H1 (cell line): Measurements from ENCODE around the gene FRMD4A. TPM values are rescaled to one million over a fixed set of nuclear protein-coding genes. Genes with fewer than 3 reads are reported as not detected.

ENCODE experiments used
- CTCF ChIA-PET: fragments of 300-600 bp; sonication (Branson Sonifier 250); formaldehyde crosslinking; loops from one replicate; lab custom pipeline; 2021; ENCODE audit not compliant: partially characterized antibody; lab: Charles Lee
- POLR2A ChIA-PET: fragments of 300-600 bp; sonication (Branson Sonifier 250); formaldehyde crosslinking; loops from one replicate; lab custom pipeline; 2021; ENCODE audit warnings: inconsistent platforms; ENCODE audit not compliant: partially characterized antibody; lab: Charles Lee
- DNase-seq, 2 experiments: peaks; one replicate each; pipeline versions ENCODE4 v3.0.0 to v3.0.0-alpha.2; 2010 to 2022; ENCODE audit warnings: low spot score in 2 of 2, low read depth in 1 of 2, mixed read lengths in 1 of 2
- FAIRE-seq: peaks from 2 replicates; lab custom pipeline; 2011; peaks lifted over from hg19 to GRCh38; lab: Jason Lieb, UNC
- H2AFZ ChIP-seq: 2 replicates; pipeline ENCODE4 v1.8.1; 2012; ENCODE audit warnings: low read length, inconsistent platforms
- H2AK5ac ChIP-seq: 2 replicates; pipeline ENCODE4 v1.6.1; 2013; ENCODE audit warnings: low read depth, low read length
- H2BK120ac ChIP-seq: replicated peaks from 2 replicates; pipeline ENCODE3; 2013; ENCODE audit warnings: low read depth, low read length, inconsistent platforms
- H2BK12ac ChIP-seq: 2 replicates; pipeline ENCODE4 v1.6.1; 2013; ENCODE audit warnings: low read depth, low read length
- H2BK15ac ChIP-seq: 2 replicates; pipeline ENCODE4 v1.6.1; 2013; ENCODE audit warnings: low read length
- H2BK20ac ChIP-seq: 2 replicates; pipeline ENCODE4 v1.6.1; 2013; ENCODE audit warnings: low read length
- H2BK5ac ChIP-seq: 2 replicates; pipeline ENCODE4 v1.6.1; 2013; ENCODE audit warnings: low read depth, low read length
- H3K14ac ChIP-seq: 2 replicates; pipeline ENCODE4 v1.6.1; 2013; ENCODE audit warnings: inconsistent platforms; ENCODE audit not compliant: insufficient read length
- H3K18ac ChIP-seq: 2 replicates; pipeline ENCODE4 v1.6.1; 2013; ENCODE audit warnings: low read length; ENCODE audit errors: extremely low read depth
- H3K23ac ChIP-seq: 2 replicates; pipeline ENCODE4 v1.6.1; 2013; ENCODE audit warnings: inconsistent platforms; ENCODE audit not compliant: insufficient read length
- H3K23me2 ChIP-seq: 2 replicates; pipeline ENCODE4 v1.6.1; 2013; ENCODE audit warnings: low read depth, low read length
- H3K27ac ChIP-seq: 2 replicates; pipeline ENCODE4 v1.6.1; 2011; ENCODE audit warnings: low read depth, low read length, inconsistent platforms
- H3K27me3 ChIP-seq, 4 experiments: replicated peaks in 1 of 4; 1 replicate in 1 of 4; 2 replicates in 3 of 4; pipeline versions ENCODE4 v1.6.1 to v1.8.1; 2011 to 2013; ENCODE audit warnings: low read length in 3 of 4, mild to moderate bottlenecking in 3 of 4, inconsistent platforms in 2 of 4, mixed read lengths in 2 of 4, moderate library complexity in 1 of 4; ENCODE audit not compliant: control insufficient read depth in 3 of 4, insufficient read depth in 3 of 4; ENCODE audit errors: extremely low read depth in 1 of 4
- H3K36me3 ChIP-seq, 4 experiments: 2 replicates each; pipeline versions ENCODE4 v1.6.1 to v1.8.1; 2011 to 2013; ENCODE audit warnings: mild to moderate bottlenecking in 4 of 4, low read length in 3 of 4, moderate library complexity in 2 of 4, control low read depth in 1 of 4, inconsistent platforms in 1 of 4; ENCODE audit not compliant: insufficient read depth in 4 of 4, control insufficient read depth in 2 of 4
- H3K4ac ChIP-seq: replicated peaks from 2 replicates; pipeline ENCODE3; 2013; ENCODE audit warnings: low read length, low read depth, mixed read lengths, inconsistent platforms; ENCODE audit not compliant: insufficient read length
- H3K4me1 ChIP-seq, 4 experiments: replicated peaks in 1 of 4; 1 replicate in 1 of 4; 2 replicates in 3 of 4; pipeline versions ENCODE4 v1.6.1 to v1.8.1; 2011 to 2013; ENCODE audit warnings: low read length in 3 of 4, inconsistent platforms in 2 of 4, mixed read lengths in 1 of 4; ENCODE audit not compliant: insufficient read depth in 4 of 4, control insufficient read depth in 3 of 4
- H3K4me2 ChIP-seq, 2 experiments: 2 replicates each; pipeline versions ENCODE4 v1.6.1 to v1.8.1; 2011 to 2013; ENCODE audit warnings: low read depth in 2 of 2, low read length in 2 of 2, control low read depth in 1 of 2, inconsistent platforms in 1 of 2, mild to moderate bottlenecking in 1 of 2; ENCODE audit not compliant: insufficient read depth in 1 of 2
- H3K4me3 ChIP-seq, 4 experiments: fragments of 200-600, 300-600 bp in 1 of 4; sonication (generic), shearing (Covaris generic), sonication (Bioruptor Twin) in 1 of 4; 2 replicates each; pipeline versions ENCODE4 v1.5.1 to v1.8.1; 2011 to 2016; ENCODE audit warnings: low read length in 4 of 4, low read depth in 3 of 4, control low read depth in 2 of 4, inconsistent platforms in 2 of 4, mild to moderate bottlenecking in 2 of 4, mixed read lengths in 1 of 4, moderate library complexity in 1 of 4; ENCODE audit not compliant: insufficient read depth in 2 of 4; ENCODE audit errors: extremely low read depth in 1 of 4
- H3K56ac ChIP-seq: replicated peaks from 2 replicates; pipeline ENCODE3; 2013; ENCODE audit warnings: low read depth, mild to moderate bottlenecking, mixed read lengths, low read length, inconsistent platforms; ENCODE audit not compliant: insufficient read length
- H3K79me1 ChIP-seq: 2 replicates; pipeline ENCODE4 v1.6.1; 2013; ENCODE audit warnings: low read depth, low read length, control low read depth
- H3K79me2 ChIP-seq, 2 experiments: 2 replicates each; pipeline versions ENCODE4 v1.6.1 to v1.8.1; 2012 to 2013; ENCODE audit warnings: low read length in 2 of 2, mild to moderate bottlenecking in 2 of 2, inconsistent platforms in 1 of 2; ENCODE audit not compliant: insufficient read depth in 2 of 2, control insufficient read depth in 1 of 2
- H3K9ac ChIP-seq, 4 experiments: replicated peaks in 1 of 4; 1 replicate in 1 of 4; 2 replicates in 3 of 4; pipeline versions ENCODE4 v1.6.1 to v1.8.1; 2011 to 2013; ENCODE audit warnings: low read depth in 3 of 4, low read length in 3 of 4, control low read depth in 2 of 4, mild to moderate bottlenecking in 2 of 4, moderate library complexity in 2 of 4, inconsistent platforms in 1 of 4; ENCODE audit errors: extremely low read depth in 1 of 4
- H3K9me3 ChIP-seq, 2 experiments: 2 replicates each; pipeline versions ENCODE4 v1.6.1 to v1.8.1; 2012 to 2013; ENCODE audit warnings: mild to moderate bottlenecking in 2 of 2, moderate library complexity in 2 of 2, control low read depth in 1 of 2, inconsistent platforms in 1 of 2, low read depth in 1 of 2, low read length in 1 of 2, mixed read lengths in 1 of 2; ENCODE audit not compliant: insufficient read depth in 2 of 2
- H4K20me1 ChIP-seq, 2 experiments: replicated peaks in 1 of 2; 2 replicates each; pipeline versions ENCODE3 to v1.8.1; 2011 to 2013; ENCODE audit warnings: inconsistent platforms in 2 of 2, low read length in 2 of 2, mild to moderate bottlenecking in 1 of 2; ENCODE audit not compliant: insufficient read depth in 2 of 2, control insufficient read depth in 1 of 2
- H4K5ac ChIP-seq: 2 replicates; pipeline ENCODE4 v1.6.1; 2013; ENCODE audit warnings: low read length, low read depth, mixed read lengths, inconsistent platforms; ENCODE audit not compliant: insufficient read length
- H4K8ac ChIP-seq: 2 replicates; pipeline ENCODE4 v1.8.0; 2013; ENCODE audit warnings: mild to moderate bottlenecking, moderate library complexity, low read length, inconsistent platforms; ENCODE audit not compliant: insufficient read depth; ENCODE audit errors: extremely low read depth
- H4K91ac ChIP-seq: replicated peaks from 2 replicates; pipeline ENCODE3; 2013; ENCODE audit warnings: low read length, mixed read lengths, inconsistent platforms; ENCODE audit not compliant: insufficient read length
- WGBS, 2 experiments: shearing (Covaris generic) in 1 of 2; methylation state at CpG; one replicate each; pipeline versions ENCODE4 v1.1.6 to v1.1.7; 2013 to 2015; ENCODE audit warnings: low lambda C conversion rate in 2 of 2, mixed read lengths in 2 of 2, inconsistent platforms in 1 of 2, low coverage in 1 of 2, missing lambda C conversion rate in 1 of 2; ENCODE audit not compliant: insufficient replicate concordance in 2 of 2, insufficient coverage in 1 of 2, insufficient read length in 1 of 2; ENCODE audit errors: extremely low coverage in 1 of 2, missing lambda C conversion rate in 1 of 2; 5-methylcytosine and 5-hydroxymethylcytosine counted together
- polyA plus RNA-seq, 7 experiments: library from polyadenylated mRNA; depleted of rRNA in 3 of 7; stranded (reverse) in 5 of 7; unstranded in 2 of 7; fragments of >200 nt in 5 of 7; fragments of 200-250 nt in 2 of 7; gene quantifications; 1 replicate in 5 of 7; 2 replicates in 1 of 7; 4 replicates in 1 of 7; pipeline versions ENCODE4 v1.2.1 to v1.2.3, GENCODE V29; 2011 to 2013; ENCODE audit warnings: missing spikeins in 2 of 7, mixed read lengths in 2 of 7
- total RNA-seq: library from RNA; stranded (reverse); fragmentation: NEBNext Ultra II Directional; extraction: Animal tissue kit (Norgen Biotek cat#: 25700); gene quantifications from 2 replicates; pipeline ENCODE4 v1.2.1, GENCODE V29; 2021

Gene FRMD4A
- total and polyA plus RNA-seq, 2 of the 8 experiments (the other 6 are each of a cell fraction or from before 2014, with no cell fraction given) = 38.6 to 39.6 TPM

DNA sequence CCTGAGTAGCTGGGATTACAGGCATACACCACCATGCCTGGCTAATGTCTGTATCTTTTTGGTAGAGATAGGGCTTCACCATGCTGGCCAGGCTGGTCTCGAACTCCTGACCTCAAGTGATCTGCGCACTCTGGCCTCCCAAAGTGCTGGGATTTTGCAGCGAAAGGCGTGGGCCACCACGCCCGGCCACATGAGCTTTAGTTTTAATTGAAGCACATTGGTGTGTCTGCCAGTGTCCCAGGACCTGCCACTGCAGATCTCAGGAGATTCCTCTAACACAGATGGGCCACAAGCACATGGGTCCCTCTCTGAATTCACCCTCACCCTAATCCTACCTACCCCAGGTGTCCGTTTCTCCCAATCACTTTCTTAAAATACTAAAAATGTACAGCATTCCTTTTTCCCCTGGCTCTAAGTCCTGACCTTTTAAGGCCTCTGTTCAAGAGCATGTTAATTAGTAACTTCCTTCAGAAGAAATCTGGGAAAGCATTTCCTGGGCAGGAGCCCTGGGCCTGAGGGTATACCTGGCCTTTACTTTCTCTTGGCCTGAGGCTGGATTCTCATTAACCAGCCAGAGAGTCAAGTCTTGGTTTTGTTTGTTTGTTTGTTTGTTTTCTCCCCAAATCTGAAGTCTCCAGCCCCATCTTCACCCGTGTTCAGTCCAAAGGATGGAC lies 661.4 kb downstream of the FRMD4A start:
- H3K79me2 ChIP-seq = no peaks in the 10 kb centered on the region
- no peak overlapping the region for H3K4me3 ChIP-seq
- H4K8ac ChIP-seq = no peak overlapping the region; the same call in 1 of the 2 replicates
- no peak overlapping the region for H3K18ac ChIP-seq
- no peak for DNase-seq
- no peak overlapping the region for H3K23ac ChIP-seq
- no peak overlapping the region for H2BK20ac ChIP-seq
- no peaks in the 10 kb centered on the region for H3K27me3 ChIP-seq
- no peaks in the 10 kb centered on the region for H3K79me1 ChIP-seq
- H2AFZ ChIP-seq = no peak overlapping the region
- no peak for FAIRE-seq
- no peak overlapping the region for H2BK120ac ChIP-seq
- H3K9ac ChIP-seq = no peak overlapping the region
- peaks cover 2 to 17% (median 7%) of the 10 kb centered on the region in 4 experiments; a peak in 5 of 8 replicates for H3K36me3 ChIP-seq
- no peak overlapping the region; the same call in 1 of the 2 replicates for H3K27ac ChIP-seq
- no peak overlapping the region for H2AK5ac ChIP-seq
- no peak overlapping the region for H4K91ac ChIP-seq
- no peaks in the 10 kb centered on the region for H3K23me2 ChIP-seq
- H2BK12ac ChIP-seq = no peak overlapping the region
- peaks cover 3 to 11% (median 10%) of the 10 kb centered on the region in 4 experiments for H3K4me1 ChIP-seq
- CTCF ChIA-PET = interaction anchor here (1.2 to 1.7 kb wide), 2 partner anchors 10 to 107 kb away, joined by 5 to 6 read pairs; no protein-coding TSS in a partner anchor
- H3K14ac ChIP-seq = no peak overlapping the region
- H3K9me3 ChIP-seq = no peaks in the 10 kb centered on the region
- WGBS, 2 experiments = 84% methylated on average over 8 of the region's 8 CpGs; no CpG with 5 or more reads in 1 of the 2 experiments
- POLR2A ChIA-PET = interaction anchor here (1.1 kb wide), 1 partner anchor 12 kb away, joined by 3 read pairs; no protein-coding TSS in a partner anchor
- H3K4me2 ChIP-seq = no peak overlapping the region
- no peak overlapping the region for H2BK5ac ChIP-seq
- no peak overlapping the region for H3K56ac ChIP-seq
- no peak overlapping the region for H3K4ac ChIP-seq
- H2BK15ac ChIP-seq = no peak overlapping the region
- H4K5ac ChIP-seq = no peak overlapping the region
- peaks cover 0 to 5% of the 10 kb centered on the region in 2 experiments for H4K20me1 ChIP-seq
